Stimulated activated naive B cell treated with anti-CD40 and anti-IgM and Interleukin-4, amounts not matched to agents 10 μg/mL and 1 μg/mL and 100 μg/mL, for 72 hours (primary cell): ENCODE measurements around the gene ATP11C.
"Not testable (repeated sequence)": the region's sequence is repeated elsewhere in the genome, so short reads cannot be mapped to it uniquely, and the experiment has no call there.

Source experiments
- ATAC-seq, 2 donors: fragments of 150-1000 bp; cut with Tn5 transposase; replicated peaks; 2 replicates each; pipeline ENCODE4 v1.10.0; 2021; ENCODE audit warnings: moderate library complexity in 1 of 2
- DNase-seq: peaks from one replicate; pipeline ENCODE4 v3.0.0; 2021
- H3K27ac Mint-ChIP-seq: one replicate; pipeline ENCODE4 v1.8.0; 2022; ENCODE audit warnings: mild to moderate bottlenecking, mixed read lengths
- H3K27me3 Mint-ChIP-seq, 2 donors: one replicate each; pipeline ENCODE4 v1.8.0; 2022; ENCODE audit warnings: mixed read lengths in 2 of 2
- H3K36me3 Mint-ChIP-seq, 2 donors: one replicate each; pipeline ENCODE4 v1.8.0; 2022; ENCODE audit warnings: mixed read lengths in 2 of 2, mild to moderate bottlenecking in 1 of 2
- H3K4me1 Mint-ChIP-seq, 2 donors: one replicate each; pipeline ENCODE4 v1.8.0; 2022; ENCODE audit warnings: mixed read lengths in 2 of 2, mild to moderate bottlenecking in 1 of 2
- H3K4me3 Mint-ChIP-seq, 2 donors: one replicate each; pipeline ENCODE4 v1.8.0; 2022; ENCODE audit warnings: mild to moderate bottlenecking in 2 of 2, mixed read lengths in 2 of 2, moderate library complexity in 1 of 2
- H3K9me3 Mint-ChIP-seq, 2 donors: one replicate each; pipeline ENCODE4 v1.8.0; 2022; ENCODE audit warnings: mixed read lengths in 2 of 2, mild to moderate bottlenecking in 1 of 2

Gene ATP11C

DNA sequence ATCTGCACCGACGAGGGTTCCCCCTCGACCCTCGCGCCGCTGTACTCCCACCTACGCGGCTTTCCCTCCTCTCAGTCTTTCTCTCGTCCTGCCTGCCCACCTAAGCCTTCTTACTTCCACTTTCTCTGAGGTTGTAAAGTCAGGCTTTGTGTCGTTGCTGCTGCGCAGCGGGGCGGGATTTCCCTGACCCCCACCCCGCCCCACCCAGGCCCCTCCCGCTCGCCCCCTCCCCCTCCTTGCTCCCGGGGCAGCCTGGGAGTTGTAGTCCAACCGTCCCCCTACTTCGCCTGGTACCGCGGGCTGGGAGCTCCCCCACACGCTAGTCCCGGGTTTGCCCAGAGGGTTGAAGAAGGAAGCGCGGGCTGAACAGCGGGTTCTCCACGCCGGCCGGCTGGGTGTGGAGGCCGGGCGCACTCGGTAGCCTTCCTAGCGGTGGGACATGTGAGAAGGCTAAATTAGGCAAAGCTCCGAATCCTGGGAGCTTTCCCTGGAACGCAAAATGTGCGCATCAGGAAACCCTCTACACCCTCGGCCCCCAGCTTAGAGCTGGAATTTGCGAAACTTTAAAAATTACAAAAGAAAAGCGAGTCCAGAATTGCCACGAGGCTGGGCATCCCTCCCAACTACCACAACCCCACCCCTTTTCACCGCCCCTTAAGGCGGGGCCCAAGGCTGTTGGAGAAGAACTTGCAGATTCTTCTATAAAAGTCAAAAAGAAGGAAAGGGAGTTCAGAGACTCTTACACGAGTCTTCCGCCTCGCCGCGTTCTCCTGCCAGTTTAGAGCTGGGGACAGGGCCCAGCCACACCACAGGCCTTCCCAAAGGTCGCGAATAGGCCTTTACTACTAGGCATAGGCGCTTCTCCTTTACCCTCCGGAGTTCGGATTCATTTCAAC, at the start of gene ATP11C:
TSS of gene ATP11C (minus strand) at position 153 of the 896 bp plus-strand sequence. CDS start 1,011 bp downstream, outside the sequence.
- Mint-ChIP-seq H3K36me3 (peaks cover 0 to 1% of the 10 kb centered on the region in 2 donors), H3K9me3 (no peaks in the 10 kb centered on the region), H3K27me3 (no peaks in the 10 kb centered on the region), H3K4me1 (peaks cover 5 to 17% of the 10 kb centered on the region in 2 donors), H3K4me3 (peak within 1 kb of the TSS; percentile 86 to 89), H3K27ac (peak within 1 kb of the TSS; percentile 96)
- ATAC-seq (peak; percentile 85 to 87), DNase-seq (peak; percentile 78)

DNA sequence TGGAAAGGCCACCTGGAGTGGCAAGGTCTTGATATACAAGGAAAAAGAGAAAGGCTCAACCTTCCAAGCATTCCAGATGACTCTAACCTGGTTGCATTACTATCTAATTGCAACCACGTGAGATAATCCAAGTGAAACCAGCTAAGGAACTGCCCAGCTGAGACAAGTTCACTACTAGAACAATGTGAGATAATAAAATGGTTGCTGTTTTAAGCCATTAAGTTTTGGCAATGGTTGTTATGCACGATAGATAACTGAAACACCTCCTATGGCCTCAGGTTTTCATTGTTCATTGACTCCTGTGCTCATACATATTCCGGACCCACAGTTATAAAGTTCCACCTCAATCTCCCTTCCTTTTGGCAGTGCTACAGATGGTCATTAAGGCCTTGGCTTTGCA, 41.6 kb upstream of the ATP11C start:
- peaks cover 0 to 2% of the 10 kb centered on the region in 2 donors for H3K4me1 Mint-ChIP-seq
- no peak overlapping the region for H3K27ac Mint-ChIP-seq
- DNase-seq (no peak), ATAC-seq (no peak)
- H3K9me3 Mint-ChIP-seq = peaks cover 0 to 6% of the 10 kb centered on the region in 2 donors
- H3K36me3 Mint-ChIP-seq = no peaks in the 10 kb centered on the region
- H3K27me3 Mint-ChIP-seq = peaks cover 12 to 19% of the 10 kb centered on the region in 2 donors
- no peak overlapping the region for H3K4me3 Mint-ChIP-seq

DNA sequence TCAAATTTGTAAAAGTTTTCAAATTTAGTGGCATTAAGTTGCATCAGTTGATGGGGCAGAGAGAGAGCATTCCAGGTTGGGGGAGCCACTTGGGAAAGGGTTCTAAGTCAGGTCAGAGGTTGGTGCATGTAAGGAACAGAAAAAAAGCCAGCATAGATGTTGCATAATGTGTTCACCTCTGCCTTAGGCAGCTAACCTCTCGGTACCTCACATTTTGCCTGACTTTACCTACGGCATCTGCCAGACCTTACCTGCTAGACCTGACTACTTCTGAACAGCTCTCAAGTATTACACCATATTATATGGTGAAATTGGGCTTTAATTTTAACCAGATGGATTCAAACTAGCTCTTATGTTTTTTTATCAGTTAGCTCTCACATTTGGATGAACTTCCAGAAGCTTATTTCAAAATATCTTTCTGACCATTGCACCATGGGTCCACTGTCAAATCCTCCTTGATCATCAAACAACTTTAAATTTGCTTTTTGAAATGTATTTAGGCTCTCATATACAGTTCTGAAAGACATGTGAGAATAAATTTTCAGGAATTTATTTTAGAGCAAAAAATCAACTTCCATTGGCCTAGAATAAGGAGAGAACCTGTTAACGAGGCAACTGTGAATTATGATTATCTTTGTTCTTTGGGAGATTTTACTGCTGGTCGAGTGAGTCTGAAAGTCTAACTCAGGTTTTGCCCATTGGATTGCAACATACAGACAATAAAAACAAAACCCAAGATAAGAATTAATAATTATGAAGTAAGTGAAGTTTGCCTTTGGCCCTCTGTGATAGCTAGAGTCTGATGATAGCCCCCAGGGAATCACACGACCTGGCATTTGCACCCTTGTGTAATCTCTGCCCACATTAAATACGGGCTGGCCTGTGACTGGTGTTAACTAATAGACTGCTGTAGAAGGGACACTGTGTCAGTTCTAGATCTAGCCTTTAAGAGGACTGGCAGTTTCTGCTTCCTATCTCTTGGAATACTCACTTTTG, 40.1 kb upstream of the ATP11C start:
- H3K4me1 Mint-ChIP-seq = peaks cover 0 to 2% of the 10 kb centered on the region in 2 donors
- no peaks in the 10 kb centered on the region for H3K36me3 Mint-ChIP-seq
- H3K27me3 Mint-ChIP-seq = peaks cover 12 to 17% of the 10 kb centered on the region in 2 donors
- ATAC-seq (no peak), DNase-seq (no peak)
- H3K9me3 Mint-ChIP-seq = peaks cover 0 to 6% of the 10 kb centered on the region in 2 donors
- no peak overlapping the region for H3K4me3 Mint-ChIP-seq
- no peak overlapping the region for H3K27ac Mint-ChIP-seq

DNA sequence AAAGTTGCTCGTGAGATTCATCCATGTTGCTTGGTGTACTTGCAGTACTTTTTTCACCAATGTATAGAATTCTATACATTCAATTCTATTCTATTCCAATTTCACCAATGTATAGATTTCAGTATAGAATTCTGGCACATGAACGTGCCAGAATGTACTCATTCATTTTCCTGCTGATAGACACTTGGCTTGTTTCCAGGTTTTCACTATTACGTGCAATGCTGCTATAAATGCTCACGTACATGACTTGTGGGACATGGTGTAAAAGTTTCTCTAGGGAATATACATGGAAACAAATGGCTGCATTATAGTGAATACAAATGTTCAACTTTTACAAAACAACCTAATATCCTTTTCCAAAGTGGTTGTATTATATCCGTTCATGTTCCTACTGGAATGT, 39.3 kb upstream of the ATP11C start:
- Mint-ChIP-seq H3K36me3 (no peaks in the 10 kb centered on the region), H3K27me3 (peaks cover 12 to 15% of the 10 kb centered on the region in 2 donors), H3K4me3 (no peak overlapping the region), H3K9me3 (peaks cover 0 to 6% of the 10 kb centered on the region in 2 donors), H3K4me1 (peaks cover 0 to 2% of the 10 kb centered on the region in 2 donors), H3K27ac (no peak overlapping the region)
- DNase-seq (no peak), ATAC-seq (no peak)

DNA sequence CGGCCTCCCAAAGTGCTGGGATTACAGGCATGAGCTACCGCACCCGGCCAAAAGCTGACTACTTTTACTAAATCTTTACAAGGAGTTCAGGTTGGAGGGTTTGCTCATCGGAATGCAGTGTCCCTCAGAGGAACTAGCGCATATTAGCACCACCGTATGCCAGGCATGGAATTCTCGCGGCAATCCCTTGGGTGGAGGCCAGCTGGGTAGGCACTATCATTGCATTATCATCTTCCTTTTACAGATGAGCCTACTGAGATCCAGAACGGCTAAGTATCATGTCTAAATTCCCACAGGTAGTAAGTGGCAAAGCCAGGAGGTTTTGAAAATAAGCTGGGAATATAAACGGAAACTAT, 38.5 kb upstream of the ATP11C start:
- no peak overlapping the region for H3K4me3 Mint-ChIP-seq
- DNase-seq = no peak
- H3K4me1 Mint-ChIP-seq = peaks cover 0 to 2% of the 10 kb centered on the region in 2 donors

DNA sequence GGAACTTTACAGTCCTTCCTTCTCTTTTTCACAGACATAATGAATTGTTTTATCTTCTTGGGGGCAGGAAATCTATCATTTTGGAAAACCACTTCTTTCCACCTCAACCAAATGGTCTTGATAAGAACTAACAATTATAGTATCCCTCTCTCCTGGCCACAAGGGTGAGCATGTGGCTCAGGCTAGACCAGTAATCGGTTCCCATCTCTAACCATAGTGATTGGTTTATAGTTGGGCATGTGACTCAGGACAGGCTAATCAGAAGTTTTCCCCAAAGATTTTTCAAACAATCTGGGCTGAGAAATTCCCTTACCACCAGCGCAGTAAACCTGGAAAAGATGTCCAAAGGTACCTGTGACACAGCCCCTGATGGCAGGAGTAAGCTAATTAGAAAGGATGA, 36.4 kb upstream of the ATP11C start:
- no peaks in the 10 kb centered on the region for H3K9me3 Mint-ChIP-seq
- no peak overlapping the region for H3K27ac Mint-ChIP-seq
- DNase-seq = no peak
- H3K36me3 Mint-ChIP-seq = no peaks in the 10 kb centered on the region
- peaks cover 10 to 12% of the 10 kb centered on the region in 2 donors for H3K27me3 Mint-ChIP-seq
- no peak for ATAC-seq
- peaks cover 0 to 2% of the 10 kb centered on the region in 2 donors for H3K4me1 Mint-ChIP-seq
- no peak overlapping the region for H3K4me3 Mint-ChIP-seq

More for the DNA sequence above, 38.5 kb upstream of the ATP11C start:
- ATAC-seq = no peak
- peaks cover 0 to 5% of the 10 kb centered on the region in 2 donors for H3K9me3 Mint-ChIP-seq
- peaks cover 12 to 14% of the 10 kb centered on the region in 2 donors for H3K27me3 Mint-ChIP-seq
- no peak overlapping the region for H3K27ac Mint-ChIP-seq
- no peaks in the 10 kb centered on the region for H3K36me3 Mint-ChIP-seq

DNA sequence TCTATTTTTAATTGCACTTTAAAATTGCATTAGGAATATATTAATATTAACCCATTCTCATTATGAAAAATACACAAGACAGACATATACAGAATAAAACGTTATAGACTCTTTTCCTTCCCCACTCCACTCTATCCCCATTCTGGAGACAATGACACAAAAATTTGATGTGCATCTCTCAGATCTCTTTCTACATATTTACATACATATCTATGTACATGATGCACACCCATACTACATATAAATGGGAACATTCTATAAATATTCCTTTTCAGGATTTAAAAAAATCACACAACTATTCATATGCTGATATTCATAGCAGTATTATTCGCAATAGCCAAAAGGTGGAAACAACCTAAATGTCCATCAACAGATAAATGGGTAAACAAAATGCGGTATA, 34.9 kb upstream of the ATP11C start:
- H3K36me3 Mint-ChIP-seq = no peaks in the 10 kb centered on the region
- peaks cover 0 to 2% of the 10 kb centered on the region in 2 donors for H3K4me1 Mint-ChIP-seq
- DNase-seq (no peak), ATAC-seq (no peak)
- H3K4me3 Mint-ChIP-seq = no peak overlapping the region
- no peak overlapping the region for H3K27ac Mint-ChIP-seq
- H3K27me3 Mint-ChIP-seq = peaks cover 10 to 12% of the 10 kb centered on the region in 2 donors
- H3K9me3 Mint-ChIP-seq = no peaks in the 10 kb centered on the region

DNA sequence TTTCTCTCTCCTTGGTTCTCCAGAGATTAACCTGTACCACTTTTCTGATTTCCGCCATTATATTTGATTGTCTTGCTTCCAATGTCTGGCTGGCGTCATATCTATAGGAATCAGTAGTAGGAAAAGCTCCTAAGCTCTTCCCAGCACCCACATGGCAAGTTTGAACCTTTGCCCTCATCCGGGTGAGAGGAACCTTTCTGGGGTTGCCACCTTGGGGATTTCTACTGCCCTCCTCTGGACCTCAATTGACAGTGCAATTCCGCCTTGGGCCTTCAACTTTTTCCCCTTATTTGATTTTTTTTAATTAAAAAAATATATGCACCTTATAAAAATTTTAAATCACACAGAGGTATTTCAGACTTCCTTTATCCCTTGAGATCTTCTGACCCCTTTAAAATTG, 34.4 kb upstream of the ATP11C start:
- ATAC-seq (no peak), DNase-seq (no peak)
- H3K4me3 Mint-ChIP-seq = no peak overlapping the region
- no peaks in the 10 kb centered on the region for H3K36me3 Mint-ChIP-seq
- peaks cover 10 to 12% of the 10 kb centered on the region in 2 donors for H3K27me3 Mint-ChIP-seq
- no peaks in the 10 kb centered on the region for H3K9me3 Mint-ChIP-seq
- H3K4me1 Mint-ChIP-seq = peaks cover 0 to 2% of the 10 kb centered on the region in 2 donors
- no peak overlapping the region for H3K27ac Mint-ChIP-seq

DNA sequence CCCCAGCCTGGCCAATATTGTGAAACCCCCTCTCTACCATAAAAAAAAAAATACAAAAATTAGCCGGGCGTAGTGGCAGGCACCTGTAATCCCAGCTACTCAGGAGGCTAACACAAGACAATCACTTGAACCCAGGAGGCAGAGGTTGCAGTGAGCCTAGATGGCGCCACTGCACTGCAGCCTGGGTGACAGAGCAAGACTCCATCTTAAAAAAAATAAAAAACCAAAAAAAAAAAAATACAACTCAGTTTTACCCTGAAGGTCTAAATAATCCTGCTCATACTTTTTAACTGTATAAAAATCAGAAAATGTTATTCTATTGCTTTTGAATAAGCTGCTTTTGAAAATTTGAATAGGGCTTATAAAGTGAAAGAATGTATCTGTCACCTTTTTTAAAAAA, 33.3 kb upstream of the ATP11C start:
- not testable (repeated sequence) for H3K36me3 Mint-ChIP-seq, DNase-seq, H3K4me3 Mint-ChIP-seq, H3K27me3 Mint-ChIP-seq, H3K9me3 Mint-ChIP-seq, H3K4me1 Mint-ChIP-seq, ATAC-seq, H3K27ac Mint-ChIP-seq

DNA sequence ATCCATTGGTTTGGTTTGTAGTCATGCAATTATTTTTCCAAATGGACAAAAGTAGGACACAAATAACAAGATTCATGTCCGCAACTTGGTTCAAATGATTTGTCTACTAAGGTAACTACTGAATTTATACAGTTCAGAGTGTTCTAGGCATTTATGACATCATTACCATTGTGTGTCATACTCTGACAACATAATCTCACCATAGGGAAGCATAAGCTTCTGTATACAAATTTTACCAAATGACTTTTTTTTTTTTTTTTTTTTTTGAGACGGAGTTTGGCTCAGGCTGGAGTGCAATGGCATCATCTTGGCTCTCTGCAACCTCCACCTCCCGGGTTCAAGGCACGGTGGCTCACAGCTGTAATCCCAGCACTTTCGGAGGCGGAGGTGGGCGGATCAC, 32.6 kb upstream of the ATP11C start, which contains the start of gene CXorf66:
TSS of gene CXorf66 (minus strand) at position 101 of the 400 bp plus-strand sequence. CDS start at position 76, 25 bp downstream.
- Mint-ChIP-seq H3K27me3 (peaks cover 0 to 2% of the 10 kb centered on the region in 2 donors), H3K4me1 (peaks cover 0 to 2% of the 10 kb centered on the region in 2 donors), H3K4me3 (no peak within 1 kb of the TSS), H3K36me3 (no peaks in the 10 kb centered on the region), H3K27ac (no peak within 1 kb of the TSS), H3K9me3 (peaks cover 0 to under 1% of the 10 kb centered on the region in 2 donors)
- DNase-seq (no peak), ATAC-seq (no peak)

DNA sequence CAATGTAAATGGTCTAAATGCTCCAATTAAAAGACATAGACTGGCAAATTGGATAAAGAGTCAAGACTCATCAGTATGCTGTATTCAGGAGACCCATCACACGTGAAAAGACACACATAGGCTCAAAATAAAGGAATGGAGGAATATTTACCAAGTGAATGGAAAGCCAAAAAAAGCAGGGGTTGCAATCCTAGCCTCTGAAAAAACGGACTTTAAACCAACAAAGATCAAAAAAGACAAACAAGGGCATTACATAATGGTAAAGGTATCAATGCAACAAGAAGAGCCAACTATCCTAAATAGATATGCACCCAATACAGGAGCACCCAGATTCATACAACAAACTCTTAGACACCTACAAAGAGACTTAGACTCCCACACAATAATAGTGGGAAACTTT, 28.2 kb upstream of the ATP11C start:
- not testable (repeated sequence) for ATAC-seq, H3K27ac Mint-ChIP-seq, H3K4me3 Mint-ChIP-seq, DNase-seq, H3K4me1 Mint-ChIP-seq, H3K9me3 Mint-ChIP-seq, H3K36me3 Mint-ChIP-seq
- H3K27me3 Mint-ChIP-seq = peaks cover 13 to 14% of the 10 kb centered on the region in 2 donors

DNA sequence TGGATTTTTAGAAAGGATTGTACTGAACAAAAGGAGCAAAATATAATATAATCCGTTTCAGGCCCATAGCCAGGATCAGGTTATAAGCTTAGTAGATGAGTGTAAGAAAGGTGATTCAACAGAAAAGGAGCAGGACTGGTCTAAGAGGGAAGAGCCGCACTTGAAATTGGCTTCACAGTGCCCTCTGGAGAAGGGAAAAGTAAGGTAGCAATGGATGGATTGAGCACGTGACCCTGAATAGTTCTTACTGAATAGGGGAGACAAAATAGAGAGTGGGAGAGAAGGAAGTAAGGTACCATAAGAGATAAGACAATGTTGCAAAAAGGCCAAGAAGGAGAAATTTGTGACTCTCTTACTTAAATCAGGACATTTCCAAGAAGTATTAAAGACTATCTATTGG, 16.9 kb upstream of the ATP11C start:
- ATAC-seq (no peak), DNase-seq (no peak)
- no peak overlapping the region for H3K4me3 Mint-ChIP-seq
- H3K27ac Mint-ChIP-seq = no peak overlapping the region
- no peaks in the 10 kb centered on the region for H3K9me3 Mint-ChIP-seq
- no peaks in the 10 kb centered on the region for H3K27me3 Mint-ChIP-seq
- no peaks in the 10 kb centered on the region for H3K4me1 Mint-ChIP-seq
- H3K36me3 Mint-ChIP-seq = no peaks in the 10 kb centered on the region

DNA sequence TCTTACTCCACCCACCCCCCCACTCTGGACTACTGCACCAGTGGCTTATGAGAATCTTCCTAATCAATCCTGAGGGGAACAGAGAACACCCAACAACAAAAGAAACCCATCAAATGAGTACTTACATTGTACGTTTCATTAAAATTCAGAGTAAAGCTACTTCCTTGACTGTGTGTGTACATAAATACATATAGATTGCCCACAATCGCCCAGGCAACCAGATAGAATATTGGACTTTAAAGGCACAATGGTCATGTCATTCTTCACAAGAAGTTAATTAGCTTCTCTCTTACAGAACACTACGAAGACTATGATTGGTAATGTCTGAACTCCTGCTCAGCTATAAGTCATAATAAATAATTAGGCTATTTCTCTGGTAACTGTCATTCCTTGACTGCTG, 12.2 kb upstream of the ATP11C start:
- Mint-ChIP-seq H3K4me3 (no peak overlapping the region), H3K4me1 (peaks cover 2 to 5% of the 10 kb centered on the region in 2 donors), H3K27ac (no peak overlapping the region), H3K27me3 (peaks cover 4 to 6% of the 10 kb centered on the region in 2 donors), H3K9me3 (no peaks in the 10 kb centered on the region), H3K36me3 (no peaks in the 10 kb centered on the region)
- ATAC-seq (no peak), DNase-seq (no peak)

DNA sequence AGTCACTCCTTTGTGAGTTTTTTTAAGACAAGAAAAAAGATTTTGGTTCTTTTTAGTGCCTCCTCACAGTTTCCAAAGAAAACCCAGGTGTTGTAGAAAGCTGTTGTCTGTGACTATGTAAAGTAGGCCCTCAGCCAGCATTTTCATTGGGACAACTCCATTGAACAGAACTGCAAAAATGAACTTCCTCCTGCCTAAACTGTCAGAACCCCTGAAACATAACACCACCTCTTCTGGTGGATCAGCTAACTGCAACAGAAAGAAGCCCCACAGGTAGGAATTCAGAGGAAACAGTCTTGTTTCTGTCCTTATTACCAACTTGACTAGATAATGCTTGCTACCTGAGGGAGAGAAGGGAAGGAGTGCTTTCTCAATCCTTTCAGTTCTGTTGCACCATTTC, 3.4 kb upstream of the ATP11C start:
- no peak overlapping the region for H3K27ac Mint-ChIP-seq
- H3K36me3 Mint-ChIP-seq = no peaks in the 10 kb centered on the region
- H3K4me1 Mint-ChIP-seq = peaks cover 0 to 5% of the 10 kb centered on the region in 2 donors
- no peaks in the 10 kb centered on the region for H3K9me3 Mint-ChIP-seq
- no peak overlapping the region for H3K4me3 Mint-ChIP-seq
- ATAC-seq (no peak), DNase-seq (no peak)
- H3K27me3 Mint-ChIP-seq = peaks cover 0 to 5% of the 10 kb centered on the region in 2 donors
